HepG2 (cell line): ENCODE measurements around the gene PPP1R14D. TPM values are rescaled to one million over a fixed set of nuclear protein-coding genes. Genes with fewer than 3 reads are reported as not detected.

Experiments
- BORCS8-MEF2B ChIP-seq: sonication (generic); formaldehyde crosslinking; IDR thresholded peaks from 2 replicates; pipeline ENCODE4 v1.8.0; 2022; ENCODE audit warnings: mild to moderate bottlenecking, missing genetic modification reagents
- CREM ChIP-seq, 2 experiments: sonication (generic) in 1 of 2; formaldehyde crosslinking in 1 of 2; IDR thresholded peaks; 2 replicates each; pipeline versions ENCODE4 v1.4.0 to v1.6.1; 2016 to 2020; ENCODE audit warnings: antibody characterized with exemption in 1 of 2, mild to moderate bottlenecking in 1 of 2, missing genetic modification reagents in 1 of 2
- DMAP1 ChIP-seq: IDR thresholded peaks from 2 replicates; pipeline ENCODE4 v1.6.1; 2016
- ELF3 ChIP-seq: IDR thresholded peaks from 2 replicates; pipeline ENCODE4 v1.6.1; 2016; ENCODE audit warnings: missing genetic modification reagents, missing compliant biosample characterization
- IKZF5 ChIP-seq: IDR thresholded peaks from 2 replicates; pipeline ENCODE4 v1.6.1; 2018; ENCODE audit warnings: missing genetic modification reagents, mild to moderate bottlenecking, missing compliant biosample characterization
- MBD4 ChIP-seq: IDR thresholded peaks from 2 replicates; pipeline ENCODE4 v1.6.1; 2012; ENCODE audit warnings: low read length, inconsistent platforms, borderline replicate concordance
- MED1 ChIP-seq: sonication (generic); formaldehyde crosslinking; IDR thresholded peaks from 2 replicates; pipeline ENCODE4 v1.4.0; 2020; ENCODE audit warnings: missing genetic modification reagents
- MLXIP ChIP-seq: sonication (generic); formaldehyde crosslinking; IDR thresholded peaks from 2 replicates; pipeline ENCODE4 v1.9.0; 2021; ENCODE audit warnings: missing genetic modification reagents, borderline replicate concordance
- MXI1 ChIP-seq: IDR thresholded peaks from 3 replicates; pipeline ENCODE4 v1.6.1; 2012; ENCODE audit warnings: low read depth, low read length, inconsistent platforms, borderline replicate concordance
- MYC ChIP-seq: sonication (generic); formaldehyde crosslinking; IDR thresholded peaks from 2 replicates; pipeline ENCODE4 v1.9.0; 2021; ENCODE audit warnings: missing genetic modification reagents, borderline replicate concordance
- SNAI1 ChIP-seq: sonication (generic); formaldehyde crosslinking; IDR thresholded peaks from 2 replicates; pipeline ENCODE4 v1.5.0; 2020; ENCODE audit warnings: mild to moderate bottlenecking, missing genetic modification reagents, borderline replicate concordance
- THAP9 ChIP-seq: sonication (generic); formaldehyde crosslinking; IDR thresholded peaks from 2 replicates; pipeline ENCODE4; 2020; ENCODE audit warnings: missing genetic modification reagents, mild to moderate bottlenecking, borderline replicate concordance
- ZNF12 ChIP-seq: sonication (generic); formaldehyde crosslinking; IDR thresholded peaks from 2 replicates; pipeline ENCODE4 v1.5.0; 2020; ENCODE audit warnings: missing genetic modification reagents
- ZNF121 ChIP-seq: sonication (generic); formaldehyde crosslinking; IDR thresholded peaks from 2 replicates; pipeline ENCODE4 v1.5.0; 2020; ENCODE audit warnings: mild to moderate bottlenecking, missing genetic modification reagents
- ZNF350 ChIP-seq: sonication (generic); formaldehyde crosslinking; IDR thresholded peaks from 2 replicates; pipeline ENCODE4 v1.4.0; 2020; ENCODE audit warnings: mild to moderate bottlenecking, low read depth, missing genetic modification reagents, borderline replicate concordance
- ZNF607 ChIP-seq: sonication (generic); formaldehyde crosslinking; IDR thresholded peaks from 2 replicates; pipeline ENCODE4 v1.5.1; 2020; ENCODE audit warnings: missing genetic modification reagents, mild to moderate bottlenecking, borderline replicate concordance
- ZNF737 ChIP-seq: sonication (generic); formaldehyde crosslinking; IDR thresholded peaks from 2 replicates; pipeline ENCODE4 v1.5.0; 2020; ENCODE audit warnings: missing genetic modification reagents, mild to moderate bottlenecking, borderline replicate concordance
- ZNF792 ChIP-seq: IDR thresholded peaks from 2 replicates; pipeline ENCODE4 v1.6.1; 2016
- polyA plus RNA-seq, 8 experiments: library from polyadenylated mRNA; depleted of rRNA in 3 of 8; stranded (reverse) in 7 of 8; unstranded in 1 of 8; fragments of >200 nt; fragmentation: Illumina TruSeq in 4 of 8; extraction: Trizol in 4 of 8; gene quantifications; 2 replicates each; pipeline versions ENCODE4 v1.2.1 to v1.2.3, GENCODE V29; 2011 to 2016; ENCODE audit warnings: low read depth in 4 of 8, missing spikeins in 1 of 8, mixed read lengths in 1 of 8; ENCODE audit not compliant: insufficient read depth in 1 of 8
- total RNA-seq, 5 experiments: library from RNA; depleted of rRNA; stranded (reverse); fragments of >200 nt; fragmentation: Illumina TruSeq; extraction: Trizol; gene quantifications; 2 replicates each; pipeline ENCODE4 v1.2.3, GENCODE V29; 2016; ENCODE audit warnings: low read depth in 1 of 5
- TF ChIP-seq, protein P1 (sequence below): IDR thresholded peaks from 2 replicates; pipeline ENCODE4 v1.6.1; 2016; ENCODE audit warnings: mild to moderate bottlenecking
- TF ChIP-seq, protein P2 (sequence below): sonication (generic); formaldehyde crosslinking; IDR thresholded peaks from 2 replicates; pipeline ENCODE4 v1.4.0; 2020; ENCODE audit warnings: mild to moderate bottlenecking, missing genetic modification reagents

The PPP1R14D gene
- total and polyA plus RNA-seq, 2 of the 13 experiments (the other 11 are each of a cell fraction or from before 2014, with no cell fraction given), result 0.53 to 0.55 TPM

DNA sequence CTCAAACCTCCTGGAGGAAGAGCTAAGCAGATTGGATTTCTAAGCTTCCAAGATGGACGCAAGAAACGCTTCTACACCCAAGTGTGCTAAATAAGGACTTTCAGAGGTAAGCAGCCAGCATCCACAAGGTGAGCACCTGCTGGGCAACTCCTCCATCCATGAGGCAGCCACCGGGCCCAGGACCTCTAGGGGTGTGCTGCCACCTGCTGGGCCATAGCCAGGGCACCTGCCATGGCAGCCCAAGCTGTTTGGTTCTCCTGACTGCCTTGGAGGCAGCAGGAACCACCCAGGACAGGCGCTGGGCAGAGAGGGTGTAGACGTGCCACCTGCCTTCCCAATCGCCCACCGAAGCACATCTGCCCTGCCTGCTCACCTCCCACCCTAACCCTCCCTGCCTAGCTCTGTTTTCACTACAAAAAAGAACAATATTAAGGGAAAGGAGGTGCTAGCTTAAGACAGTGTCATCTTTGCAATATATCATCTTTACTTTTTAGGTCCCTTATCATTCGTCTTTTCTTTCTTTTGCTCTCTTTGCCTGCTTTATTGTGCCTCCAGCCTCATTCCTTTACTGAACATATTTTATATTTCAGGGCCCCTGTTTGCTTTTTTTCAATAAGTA, 45.8 kb downstream of the PPP1R14D start (continued):
- TF ChIP-seq ZNF737 (CRISPR knock-in tag), result no peak
- TF ChIP-seq ZNF12, result 0 out of 2 replicates have a peak, but pooled peaks have one; percentile 23
- 0 out of 2 replicates have a peak, but pooled peaks have one; percentile 19 for TF ChIP-seq MED1 (CRISPR knock-in tag)
- no peak for TF ChIP-seq MLXIP (CRISPR knock-in tag)
- no peak for TF ChIP-seq DMAP1 (CRISPR knock-in tag)
- TF ChIP-seq ZNF350 (CRISPR knock-in tag), result 0 out of 2 replicates have a peak, but pooled peaks have one; percentile 29
- TF ChIP-seq, protein P1, sequence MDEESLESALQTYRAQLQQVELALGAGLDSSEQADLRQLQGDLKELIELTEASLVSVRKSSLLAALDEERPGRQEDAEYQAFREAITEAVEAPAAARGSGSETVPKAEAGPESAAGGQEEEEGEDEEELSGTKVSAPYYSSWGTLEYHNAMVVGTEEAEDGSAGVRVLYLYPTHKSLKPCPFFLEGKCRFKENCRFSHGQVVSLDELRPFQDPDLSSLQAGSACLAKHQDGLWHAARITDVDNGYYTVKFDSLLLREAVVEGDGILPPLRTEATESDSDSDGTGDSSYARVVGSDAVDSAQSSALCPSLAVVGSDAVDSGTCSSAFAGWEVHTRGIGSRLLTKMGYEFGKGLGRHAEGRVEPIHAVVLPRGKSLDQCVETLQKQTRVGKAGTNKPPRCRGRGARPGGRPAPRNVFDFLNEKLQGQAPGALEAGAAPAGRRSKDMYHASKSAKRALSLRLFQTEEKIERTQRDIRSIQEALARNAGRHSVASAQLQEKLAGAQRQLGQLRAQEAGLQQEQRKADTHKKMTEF, result peak; percentile 60; the same call in 1 of the 2 replicates
- TF ChIP-seq BORCS8-MEF2B (CRISPR knock-in tag), result peak; percentile 51; the same call in 1 of the 2 replicates
- TF ChIP-seq ELF3 (CRISPR knock-in tag), result peak; percentile 56; the same call in 1 of the 2 replicates
- TF ChIP-seq, protein P2, sequence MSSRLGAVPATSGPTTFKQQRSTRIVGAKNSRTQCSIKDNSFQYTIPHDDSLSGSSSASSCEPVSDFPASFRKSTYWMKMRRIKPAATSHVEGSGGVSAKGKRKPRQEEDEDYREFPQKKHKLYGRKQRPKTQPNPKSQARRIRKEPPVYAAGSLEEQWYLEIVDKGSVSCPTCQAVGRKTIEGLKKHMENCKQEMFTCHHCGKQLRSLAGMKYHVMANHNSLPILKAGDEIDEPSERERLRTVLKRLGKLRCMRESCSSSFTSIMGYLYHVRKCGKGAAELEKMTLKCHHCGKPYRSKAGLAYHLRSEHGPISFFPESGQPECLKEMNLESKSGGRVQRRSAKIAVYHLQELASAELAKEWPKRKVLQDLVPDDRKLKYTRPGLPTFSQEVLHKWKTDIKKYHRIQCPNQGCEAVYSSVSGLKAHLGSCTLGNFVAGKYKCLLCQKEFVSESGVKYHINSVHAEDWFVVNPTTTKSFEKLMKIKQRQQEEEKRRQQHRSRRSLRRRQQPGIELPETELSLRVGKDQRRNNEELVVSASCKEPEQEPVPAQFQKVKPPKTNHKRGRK (CRISPR knock-in tag), result no peak
- no peak for TF ChIP-seq ZNF607 (CRISPR knock-in tag)
- TF ChIP-seq IKZF5 (CRISPR knock-in tag), result peak; percentile 72; the same call in 1 of the 2 replicates
- TF ChIP-seq SNAI1 (CRISPR knock-in tag), result no peak
- no peak for TF ChIP-seq MBD4
- no peak for TF ChIP-seq CREM (IDR thresholded peaks at IDR 0.05)
- TF ChIP-seq CREM (CRISPR knock-in tag; IDR thresholded peaks at IDR 0.05), result no peak
- peak; percentile 31; the same call in 1 of the 3 replicates for TF ChIP-seq MXI1
- no peak for TF ChIP-seq ZNF792 (CRISPR knock-in tag)
- peak; percentile 74; the same call in 1 of the 2 replicates for TF ChIP-seq MYC
- TF ChIP-seq ZNF121 (CRISPR knock-in tag), result no peak
- TF ChIP-seq THAP9, result no peak
